Pancreas (tissue), 10 donors: ENCODE data around the gene DAB2IP. TPM values are rescaled to one million over a fixed set of nuclear protein-coding genes. Genes with fewer than 3 reads are reported as not detected.

Source experiments
- ATAC-seq, 4 donors: fragments of 200-7000 bp; cut with Tn5 transposase; one replicate each; pipeline versions ENCODE4 v1.8.0 to v1.9.1; 2020; ENCODE audit warnings: mild to moderate bottlenecking in 4 of 4, moderate library complexity in 4 of 4
- DNase-seq, 6 donors: peaks; one replicate each; pipeline ENCODE4 v3.0.0-alpha.2; 2020
- FAIRE-seq: peaks from 2 replicates; lab custom pipeline; 2012; peaks lifted over from hg19 to GRCh38; lab: Jason Lieb, UNC
- H3K27ac ChIP-seq, 4 donors: fragments of 200-600 bp; sonication (generic); 1 replicate in 3 of 4; 2 replicates in 1 of 4; pipeline versions ENCODE4 v1.5.0 to v1.8.0; 2020
- H3K27me3 ChIP-seq, 4 donors: fragments of 200-600 bp; one replicate each; pipeline ENCODE4 v1.8.0; 2021
- H3K36me3 ChIP-seq, 3 donors: fragments of 200-600 bp; sonication (generic) in 1 of 3; one replicate each; pipeline versions ENCODE4 v1.5.0 to v1.8.0; 2020 to 2021
- H3K4me1 ChIP-seq, 3 donors: fragments of 200-600 bp; one replicate each; pipeline ENCODE4 v1.8.0; 2021
- H3K4me3 ChIP-seq, 4 donors: fragments of 200-600 bp; sonication (generic) in 2 of 4; one replicate each; pipeline versions ENCODE4 v1.5.0 to v1.8.0; 2020 to 2021
- H3K9me3 ChIP-seq, 4 donors: fragments of 200-600 bp; one replicate each; pipeline ENCODE4 v1.8.0; 2021
- CTCF ChIP-seq, 4 donors: fragments of 200-600 bp; sonication (generic) in 3 of 4; IDR thresholded peaks; one replicate each; pipeline versions ENCODE4 v1.5.0 to v1.8.0; 2021; ENCODE audit warnings: antibody characterized with exemption in 4 of 4
- WGBS, 2 donors: extraction: QIAGEN DNeasy Blood & Tissue Kit; methylation state at CpG; one replicate each; pipeline ENCODE4 v1.1.7; 2013; 5-methylcytosine and 5-hydroxymethylcytosine counted together
- intact Hi-C, 3 donors: fragments of 100-400 bp; cut with DNase I; formaldehyde crosslinking; loops; one replicate each; pipeline versions ENCODE4 v1.11.1 to v1.14.2; 2022
- polyA plus RNA-seq, 2 donors: library from polyadenylated mRNA; stranded (reverse); fragments of 200-250 nt; gene quantifications; one replicate each; pipeline ENCODE4 v1.2.3, GENCODE V29; 2013
- total RNA-seq, 6 donors: library from RNA; stranded (reverse); fragmentation: NEBNext Ultra II Directional in 4 of 6; extraction: Animal tissue kit (Norgen Biotek cat#: 25700) in 4 of 6; gene quantifications; one replicate each; pipeline versions ENCODE4 v1.2.1 to v1.2.4, GENCODE V29; 2021 to 2023
- donor health status: healthy with polysubstance abuse.
- donor health status: DM: no; HTN: no; CAD: no; lungs with moderate emphysema.
- donor health status: DM: no; HTN: no; CAD: no.
- donor health status: control.
- donor health status: control.
- donor health status: Bipolar disorder and iron deficiency.
- donor health status: DM: yes; HTN: yes; CAD: no.
- donor health status: DM: no; HTN: no; CAD: no.
- donor health status: DM: no; HTN: no; CAD: no.
- donor health status: DM: yes; HTN: yes; CAD: no.

The DAB2IP gene
- total and polyA plus RNA-seq, 8 donors = 14.7 to 52.1 (median 25.3) TPM

GRCh38 chr9:121635300-121635876 is 16.0 kb upstream of the DAB2IP start:
- H3K27ac ChIP-seq = no peak overlapping the region
- intact Hi-C loops = no loop called here
- H3K36me3 ChIP-seq = no peaks in the 10 kb centered on the region
- ATAC-seq = no peak
- H3K9me3 ChIP-seq = no peaks in the 10 kb centered on the region
- no peaks in the 10 kb centered on the region for H3K4me1 ChIP-seq
- no peak for DNase-seq
- H3K4me3 ChIP-seq = no peak overlapping the region
- TF ChIP-seq CTCF (IDR thresholded peaks at IDR 0.05) = no peak
- 78 to 80% methylated on average over 7 of the region's 7 CpGs for WGBS, 2 donors
- no peak for FAIRE-seq
- H3K27me3 ChIP-seq = no peaks in the 10 kb centered on the region

- no peak for TF ChIP-seq CTCF (IDR thresholded peaks at IDR 0.05)
- no peaks in the 10 kb centered on the region for H3K9me3 ChIP-seq
- 73 to 75% methylated on average over 12 of the region's 12 CpGs for WGBS, 2 donors
- no peaks in the 10 kb centered on the region for H3K36me3 ChIP-seq
- no peak for FAIRE-seq
- H3K4me1 ChIP-seq = peaks cover 0 to 5% (median 0%) of the 10 kb centered on the region in 3 donors
- peak in 1 of 4 donors; percentile 5 for ATAC-seq
- peak overlapping the region in 1 of 4 donors; percentile 22 for H3K27ac ChIP-seq
- no peak overlapping the region for H3K4me3 ChIP-seq
- H3K27me3 ChIP-seq = no peaks in the 10 kb centered on the region
- DNase-seq = no peak
- intact Hi-C loops = no loop called here
Measured at GRCh38 chr9:121636341-121636865, 15.0 kb upstream of the DAB2IP start.

- whole genome bisulfite sequencing, 2 donors = 71 to 83% methylated on average over 10 of the region's 10 CpGs
- Histone ChIP-seq H3K27ac (peak overlapping the region in 1 of 4 donors; percentile 12), H3K27me3 (no peaks in the 10 kb centered on the region), H3K9me3 (no peaks in the 10 kb centered on the region), H3K4me1 (peaks cover 0 to 5% (median 0%) of the 10 kb centered on the region in 3 donors), H3K4me3 (no peak overlapping the region), H3K36me3 (no peaks in the 10 kb centered on the region)
- FAIRE-seq (no peak), ATAC-seq (no peak), DNase-seq (no peak)
- no peak for TF ChIP-seq CTCF (IDR thresholded peaks at IDR 0.05)
- intact Hi-C loops = no loop called here
Measured at GRCh38 chr9:121636978-121637712, 14.3 kb upstream of the DAB2IP start.

- Histone ChIP-seq H3K4me3 (no peak overlapping the region), H3K4me1 (peaks cover 0 to 5% (median 0%) of the 10 kb centered on the region in 3 donors), H3K27ac (no peak overlapping the region), H3K36me3 (no peaks in the 10 kb centered on the region), H3K9me3 (no peaks in the 10 kb centered on the region), H3K27me3 (no peaks in the 10 kb centered on the region)
- no peak for TF ChIP-seq CTCF (IDR thresholded peaks at IDR 0.05)
- intact Hi-C loops = no loop called here
- no peak for ATAC-seq
- no peak for DNase-seq
- FAIRE-seq = no peak
- 40 to 57% methylated on average over 8 of the region's 8 CpGs for WGBS, 2 donors
Measured at GRCh38 chr9:121637713-121638220, 13.7 kb upstream of the DAB2IP start.
